PFSK-1 (cell line): ENCODE measurements around the gene C11orf24.

ENCODE experiments used
- FOXP2 ChIP-seq: optimal IDR thresholded peaks from 2 replicates; pipeline ENCODE3; 2011; ENCODE audit warnings: borderline replicate concordance, control low read depth, inconsistent platforms; ENCODE audit not compliant: insufficient read depth; ENCODE audit errors: extremely low read length, extremely low read depth
- POLR2AphosphoS5 ChIP-seq: IDR thresholded peaks from 2 replicates; pipeline ENCODE4 v1.6.1; 2012; ENCODE audit warnings: low read depth, mild to moderate bottlenecking, control low read depth, low read length, moderate library complexity
- SIN3A ChIP-seq: IDR thresholded peaks from 2 replicates; pipeline ENCODE4 v1.6.1; 2012; ENCODE audit warnings: mild to moderate bottlenecking, low read length, moderate library complexity, borderline replicate concordance; ENCODE audit not compliant: insufficient read depth
- TAF1 ChIP-seq: IDR thresholded peaks from 2 replicates; pipeline ENCODE4 v1.6.1; 2012; ENCODE audit warnings: low read length, control low read depth, borderline replicate concordance; ENCODE audit not compliant: insufficient read depth
- TF ChIP-seq, protein P1 (sequence below), 2 experiments: IDR thresholded peaks; 2 replicates each; pipeline versions ENCODE4 v1.6.1 to v1.8.0; 2011 to 2012; ENCODE audit warnings: low read depth in 2 of 2, low read length in 2 of 2, control low read depth in 1 of 2, inconsistent platforms in 1 of 2, mild to moderate bottlenecking in 1 of 2, moderate library complexity in 1 of 2; ENCODE audit not compliant: insufficient read depth in 1 of 2

Gene C11orf24

DNA sequence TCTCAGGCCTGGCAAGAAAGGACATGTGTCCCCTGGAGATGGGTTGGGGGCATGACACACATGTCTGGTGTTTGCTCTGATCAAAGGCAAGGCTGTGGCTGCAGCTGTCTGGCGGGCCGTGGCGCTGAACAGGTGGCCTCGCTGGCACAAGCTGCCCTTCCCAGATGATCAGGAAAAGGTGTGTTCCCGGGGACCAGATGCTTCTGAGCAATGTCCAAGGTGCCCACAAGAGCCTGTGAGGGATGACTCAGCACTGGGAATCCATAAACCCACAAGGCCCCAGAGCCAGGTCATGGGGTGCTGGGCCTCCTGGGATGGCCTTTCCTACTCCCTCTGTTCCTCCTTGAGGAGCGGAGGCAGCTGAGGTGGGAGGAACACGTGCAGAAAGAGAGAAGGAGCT is 30.9 kb upstream of the C11orf24 start:
- TF ChIP-seq TAF1 (no peak), POLR2AphosphoS5 (no peak), FOXP2 (no peak), SIN3A (no peak)
- TF ChIP-seq, protein P1, sequence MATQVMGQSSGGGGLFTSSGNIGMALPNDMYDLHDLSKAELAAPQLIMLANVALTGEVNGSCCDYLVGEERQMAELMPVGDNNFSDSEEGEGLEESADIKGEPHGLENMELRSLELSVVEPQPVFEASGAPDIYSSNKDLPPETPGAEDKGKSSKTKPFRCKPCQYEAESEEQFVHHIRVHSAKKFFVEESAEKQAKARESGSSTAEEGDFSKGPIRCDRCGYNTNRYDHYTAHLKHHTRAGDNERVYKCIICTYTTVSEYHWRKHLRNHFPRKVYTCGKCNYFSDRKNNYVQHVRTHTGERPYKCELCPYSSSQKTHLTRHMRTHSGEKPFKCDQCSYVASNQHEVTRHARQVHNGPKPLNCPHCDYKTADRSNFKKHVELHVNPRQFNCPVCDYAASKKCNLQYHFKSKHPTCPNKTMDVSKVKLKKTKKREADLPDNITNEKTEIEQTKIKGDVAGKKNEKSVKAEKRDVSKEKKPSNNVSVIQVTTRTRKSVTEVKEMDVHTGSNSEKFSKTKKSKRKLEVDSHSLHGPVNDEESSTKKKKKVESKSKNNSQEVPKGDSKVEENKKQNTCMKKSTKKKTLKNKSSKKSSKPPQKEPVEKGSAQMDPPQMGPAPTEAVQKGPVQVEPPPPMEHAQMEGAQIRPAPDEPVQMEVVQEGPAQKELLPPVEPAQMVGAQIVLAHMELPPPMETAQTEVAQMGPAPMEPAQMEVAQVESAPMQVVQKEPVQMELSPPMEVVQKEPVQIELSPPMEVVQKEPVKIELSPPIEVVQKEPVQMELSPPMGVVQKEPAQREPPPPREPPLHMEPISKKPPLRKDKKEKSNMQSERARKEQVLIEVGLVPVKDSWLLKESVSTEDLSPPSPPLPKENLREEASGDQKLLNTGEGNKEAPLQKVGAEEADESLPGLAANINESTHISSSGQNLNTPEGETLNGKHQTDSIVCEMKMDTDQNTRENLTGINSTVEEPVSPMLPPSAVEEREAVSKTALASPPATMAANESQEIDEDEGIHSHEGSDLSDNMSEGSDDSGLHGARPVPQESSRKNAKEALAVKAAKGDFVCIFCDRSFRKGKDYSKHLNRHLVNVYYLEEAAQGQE (IDR thresholded peaks at IDR 0.05; ENCODE audit: insufficient read depth in 1 of 2, low read depth in 2 of 2, low read length in 2 of 2) = no peak

DNA sequence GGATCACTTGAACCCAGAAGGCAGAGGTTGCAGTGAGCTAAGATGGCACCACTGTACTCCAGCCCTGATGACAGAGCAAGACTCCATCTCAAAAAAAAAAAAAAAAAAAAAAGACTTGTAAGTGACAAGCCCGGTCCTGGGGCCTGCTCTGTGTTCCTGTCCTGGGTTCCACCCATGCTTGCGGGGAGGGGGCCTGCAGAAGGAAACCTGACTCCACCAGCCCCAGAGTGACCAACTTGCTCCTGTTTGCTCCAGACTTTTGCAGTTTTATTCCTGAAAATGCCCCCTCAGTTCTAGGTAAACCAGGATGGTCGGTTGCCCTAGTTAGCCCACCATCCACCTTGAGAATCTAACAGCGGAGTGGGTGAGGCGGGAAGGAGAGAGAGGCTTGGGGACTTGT is 30.5 kb upstream of the C11orf24 start:
- TF ChIP-seq SIN3A = no peak
- TF ChIP-seq, protein P1 (IDR thresholded peaks at IDR 0.05; ENCODE audit: insufficient read depth in 1 of 2, low read depth in 2 of 2, low read length in 2 of 2) = no peak
- TF ChIP-seq FOXP2 = no peak
- TF ChIP-seq TAF1 = no peak
- TF ChIP-seq POLR2AphosphoS5 = no peak

GRCh38 chr11:68300076-68300830 is 28.5 kb upstream of the C11orf24 start:
- TF ChIP-seq FOXP2 = no peak
- no peak for TF ChIP-seq POLR2AphosphoS5
- no peak for TF ChIP-seq SIN3A
- TF ChIP-seq TAF1 = no peak
- TF ChIP-seq, protein P1 (IDR thresholded peaks at IDR 0.05; ENCODE audit: insufficient read depth in 1 of 2, low read depth in 2 of 2, low read length in 2 of 2) = no peak

- TF ChIP-seq, protein P1 (IDR thresholded peaks at IDR 0.05; ENCODE audit: insufficient read depth in 1 of 2, low read depth in 2 of 2, low read length in 2 of 2) = no peak
- TF ChIP-seq TAF1 (no peak), SIN3A (no peak), FOXP2 (no peak), POLR2AphosphoS5 (no peak)
Measured at GRCh38 chr11:68298659-68299516, 27.1 kb upstream of the C11orf24 start.
